GM19035 (cell line): ENCODE measurements around the gene CENPK.
"Not testable (repeated sequence)": the region's sequence is repeated elsewhere in the genome, so short reads cannot be mapped to it uniquely, and the experiment has no call there.

Experiments
- ATAC-seq: cut with Tn5 transposase; IDR thresholded peaks from one replicate; pipeline ENCODE4 v1.9.1; 2021; ENCODE audit not compliant: unreplicated experiment

The CENPK gene

DNA sequence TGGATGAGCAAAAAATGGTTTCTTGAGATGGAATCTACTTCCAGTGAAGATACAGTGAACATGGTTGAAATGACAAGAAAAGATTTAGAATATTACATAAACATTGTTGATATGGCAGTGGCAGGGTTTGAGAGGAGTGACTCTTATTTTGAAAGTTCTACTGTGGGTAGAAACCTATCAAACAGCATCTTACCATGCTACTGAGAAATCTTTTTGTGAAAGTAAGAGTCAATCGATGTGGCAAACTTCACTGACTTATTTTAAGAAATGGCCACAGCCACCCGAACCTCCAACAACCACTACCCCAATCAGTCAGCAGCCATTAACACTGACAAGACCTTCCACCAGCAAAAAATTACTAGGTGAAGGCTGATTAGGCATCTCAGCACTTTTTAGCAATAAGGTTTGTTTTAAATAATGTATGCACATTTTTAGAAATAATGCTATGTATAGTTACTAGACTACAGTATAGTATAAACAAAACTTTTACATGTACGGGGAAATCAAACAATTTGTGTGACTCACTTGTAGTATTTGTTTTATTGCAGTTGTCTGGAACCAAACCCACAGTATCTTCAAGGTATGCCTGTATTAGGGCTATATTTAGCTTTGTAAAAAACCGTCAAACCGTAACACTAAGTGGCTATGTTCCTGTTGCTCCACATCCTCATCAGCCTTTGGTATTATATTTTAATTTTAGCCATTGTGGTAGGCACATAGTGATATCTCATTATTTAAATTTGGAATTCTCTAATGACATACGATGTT is 50.6 kb downstream of the CENPK start:
- no peak for ATAC-seq

DNA sequence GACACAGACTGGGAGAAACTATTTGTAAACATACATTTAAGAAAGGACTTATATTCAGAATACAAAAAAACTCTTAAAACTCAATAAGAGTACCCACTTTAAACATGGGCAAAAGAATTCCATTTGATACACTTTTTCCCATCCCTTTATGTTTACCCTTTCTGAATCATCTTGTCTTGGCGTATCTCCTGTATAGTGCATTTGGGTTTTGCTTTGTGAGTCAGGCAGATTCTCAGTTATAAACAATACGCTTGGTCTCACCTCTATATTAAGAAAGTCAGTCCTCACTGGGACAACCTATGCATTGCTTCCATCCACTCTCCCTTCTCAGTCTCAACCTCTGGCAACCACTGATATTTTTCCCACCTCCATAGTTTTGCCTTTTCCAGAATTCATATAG is 54.0 kb downstream of the CENPK start:
- no peak for ATAC-seq

DNA sequence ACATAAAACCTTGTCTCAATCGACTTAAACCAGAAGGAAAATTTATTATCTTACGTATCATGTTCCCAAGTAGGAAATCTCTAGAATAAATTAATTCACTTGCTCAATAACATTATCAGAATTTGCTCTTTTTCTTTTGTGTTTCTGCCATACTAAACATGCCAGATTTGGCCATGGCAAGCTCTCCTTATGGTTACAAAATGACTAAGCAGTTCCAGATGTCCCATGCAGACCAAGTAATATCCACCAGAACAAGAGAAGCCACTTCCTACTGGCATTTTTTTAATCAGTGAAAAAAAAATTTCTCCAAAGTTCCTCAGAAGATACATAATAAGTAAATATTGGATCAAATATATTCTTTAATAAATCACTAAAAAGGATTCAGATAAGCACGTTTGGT is 56.0 kb downstream of the CENPK start:
- no peak for ATAC-seq

DNA sequence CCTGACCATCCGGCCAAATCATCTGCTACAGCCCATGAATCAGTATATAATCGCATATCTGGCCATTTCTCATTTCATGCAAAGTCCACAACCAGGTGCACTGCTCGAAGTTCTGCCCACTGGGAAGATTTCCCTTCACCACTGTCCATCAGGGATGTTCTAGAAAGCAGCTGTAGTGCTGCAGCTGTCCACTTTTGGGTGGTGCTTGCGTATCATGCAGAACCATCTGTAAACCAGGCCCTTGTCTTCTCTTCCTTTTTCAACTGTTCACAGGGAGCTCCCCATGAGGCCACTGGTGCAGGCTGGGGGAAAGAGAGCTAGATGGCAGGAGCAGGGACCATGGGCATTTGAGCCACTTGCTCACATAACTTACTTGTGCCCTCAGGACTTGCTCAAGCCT is 73.8 kb downstream of the CENPK start:
- no peak for ATAC-seq

DNA sequence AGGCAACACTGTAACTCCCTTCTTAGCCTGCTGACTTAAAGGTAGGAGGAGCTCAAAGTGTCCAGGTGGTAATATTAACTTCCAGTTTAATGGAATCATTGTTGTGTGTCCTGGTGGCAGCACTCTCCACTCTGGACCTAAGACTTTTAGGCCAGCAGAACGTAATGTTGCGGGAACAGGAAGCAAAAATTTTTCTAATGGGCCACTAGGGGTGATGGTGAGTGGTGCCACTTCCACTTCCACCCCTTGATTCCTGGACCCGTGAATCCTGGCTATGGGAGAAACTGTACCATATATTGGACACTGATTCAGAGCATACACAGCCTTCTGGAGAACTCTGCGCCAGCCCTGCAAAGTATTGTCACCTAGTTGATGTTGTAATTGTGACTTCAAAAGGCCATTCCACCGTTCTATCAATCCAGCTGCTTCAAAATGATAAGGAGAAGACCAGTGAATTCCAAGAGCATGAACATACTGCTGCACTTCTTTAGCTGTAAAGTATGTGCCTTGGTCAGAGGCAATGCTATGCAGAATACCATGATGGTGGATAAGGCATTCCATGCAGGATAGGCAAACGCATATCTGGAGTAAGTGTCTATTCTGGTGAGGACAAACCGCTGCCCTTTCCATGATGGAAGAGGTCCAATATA is 74.8 kb downstream of the CENPK start:
- ATAC-seq = not testable (repeated sequence)

DNA sequence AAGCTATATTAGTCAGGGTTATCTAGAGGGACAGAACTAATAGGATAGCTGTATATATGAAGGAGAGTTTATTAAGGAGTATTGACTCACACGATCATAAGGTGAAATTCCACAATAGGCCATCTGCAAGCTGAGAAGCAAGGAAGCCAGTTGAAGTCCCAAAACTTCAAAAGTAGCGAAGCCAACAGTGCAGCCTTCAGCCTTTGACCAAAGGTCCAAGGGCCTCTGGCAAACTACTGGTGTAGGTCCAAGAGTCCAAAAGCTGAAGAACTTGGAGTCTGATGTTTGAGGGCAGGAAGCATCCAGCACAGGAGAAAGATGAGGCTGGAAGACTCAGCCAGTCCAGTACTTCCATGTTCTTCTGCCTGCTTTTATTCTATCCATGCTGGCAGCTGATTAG is 76.2 kb downstream of the CENPK start:
- not testable (repeated sequence) for ATAC-seq

DNA sequence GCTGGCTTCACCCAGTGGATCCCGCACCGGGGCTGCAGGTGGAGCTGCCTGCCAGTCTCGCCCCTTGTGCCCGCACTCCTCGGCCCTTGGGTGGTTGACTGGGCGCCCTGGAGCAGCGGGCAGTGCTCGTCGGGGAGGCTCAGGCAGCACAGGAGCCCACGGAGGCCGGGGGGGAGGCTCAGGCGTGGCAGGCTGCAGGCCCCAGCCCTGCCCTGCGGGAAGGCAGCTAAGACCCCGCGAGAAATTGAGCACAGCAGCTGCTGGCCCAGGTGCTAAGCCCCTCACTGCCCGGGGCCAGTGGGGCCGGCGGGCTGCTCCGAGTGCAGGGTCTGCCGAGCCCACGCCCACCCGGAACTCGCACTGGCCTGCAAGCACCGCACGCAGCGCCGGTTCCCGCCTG is 77.6 kb downstream of the CENPK start:
- ATAC-seq = no peak

DNA sequence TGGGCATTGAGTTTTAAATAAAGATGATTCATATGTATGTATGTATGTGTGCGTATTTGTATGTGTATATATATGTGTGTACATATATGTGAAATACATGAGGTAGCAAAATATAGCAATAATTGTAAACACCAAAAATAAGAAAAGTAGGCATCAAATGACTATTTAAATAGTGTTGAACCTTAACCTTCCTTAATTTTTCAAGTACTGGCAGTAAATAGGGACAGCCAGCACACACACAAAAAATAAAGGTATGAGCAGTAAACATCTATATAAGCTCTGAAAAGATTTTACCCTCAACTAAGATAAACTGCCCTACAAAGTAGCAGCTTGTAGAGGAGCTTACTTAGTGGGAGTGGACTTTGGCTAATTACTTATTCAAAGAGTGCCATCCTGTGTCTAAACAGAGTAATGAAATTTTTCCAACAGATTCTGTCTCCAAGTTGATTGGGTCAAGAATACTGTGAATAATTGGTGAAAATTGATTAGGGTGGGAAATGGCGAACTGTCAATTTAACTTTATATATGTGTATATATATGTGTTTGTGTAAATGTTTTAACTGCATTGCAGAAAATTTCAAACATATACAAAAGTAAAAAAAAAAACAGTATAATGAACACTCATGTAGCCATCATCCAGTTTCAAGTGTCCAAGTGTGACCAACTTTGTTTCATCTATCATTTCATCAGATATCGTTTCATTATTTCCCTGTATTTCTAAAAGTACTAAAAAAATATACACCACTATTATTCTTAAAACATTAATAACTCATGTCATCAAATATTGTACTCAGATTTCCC is 79.2 kb downstream of the CENPK start:
- ATAC-seq = peak; percentile 54

DNA sequence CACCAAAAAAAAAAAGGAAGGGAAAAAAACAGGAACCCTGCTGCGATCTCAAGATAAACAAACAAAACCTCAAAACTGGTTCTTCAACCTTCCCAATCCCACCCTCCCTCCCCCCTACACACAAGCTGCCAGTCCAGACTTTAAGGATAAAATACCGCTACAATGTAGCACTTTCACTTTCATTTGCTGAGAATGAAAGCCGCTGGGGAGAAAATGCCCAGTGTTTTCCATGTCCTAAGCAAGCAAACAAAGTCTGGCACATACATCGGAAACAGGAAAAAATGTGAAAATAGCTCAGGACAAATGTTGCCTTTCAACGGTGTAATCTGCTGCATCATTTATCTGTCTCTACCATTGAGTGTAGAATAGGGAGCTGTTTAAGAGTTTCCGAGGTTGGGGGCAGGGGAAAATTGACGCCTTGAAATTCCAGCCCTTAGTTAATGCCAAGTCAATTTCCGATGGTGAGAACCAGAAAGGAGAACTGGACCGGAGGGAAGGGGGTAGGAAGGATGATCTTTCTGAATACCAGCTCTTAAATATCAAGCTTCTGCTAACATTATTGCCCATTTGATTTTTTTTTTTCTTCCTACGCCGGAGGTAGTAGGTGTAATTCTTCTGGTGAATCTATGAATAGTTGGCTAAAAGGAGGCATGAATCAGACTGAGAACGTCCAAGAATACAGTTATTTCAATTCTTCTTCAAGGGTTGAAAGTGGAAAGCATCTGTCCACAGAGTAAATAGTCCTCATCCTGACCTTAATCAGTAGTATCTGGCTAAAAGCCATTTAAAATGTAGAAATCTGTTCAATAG is 80.0 kb downstream of the CENPK start:
- no peak for ATAC-seq

DNA sequence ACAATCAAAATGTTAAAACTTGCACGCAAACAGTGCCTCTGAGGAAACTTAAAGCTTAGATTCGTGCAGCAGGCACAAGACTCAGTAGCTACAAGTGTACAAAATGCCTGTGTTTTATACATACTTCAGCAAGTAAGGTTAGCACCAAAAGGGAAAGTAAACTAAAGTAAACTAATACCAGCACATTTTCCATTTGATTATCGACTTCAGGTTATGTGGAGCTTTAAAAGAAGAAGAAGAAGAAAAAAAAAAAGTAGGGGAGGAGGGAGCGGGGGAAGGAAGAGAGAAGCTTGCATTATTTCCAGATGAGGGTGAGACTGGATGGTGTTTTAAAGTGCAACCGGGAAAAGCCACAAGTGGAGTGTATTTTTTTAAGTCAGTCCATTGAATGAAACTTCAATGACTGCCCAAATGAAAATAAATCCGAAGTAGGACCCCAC is 80.7 kb downstream of the CENPK start:
- no peak for ATAC-seq

DNA sequence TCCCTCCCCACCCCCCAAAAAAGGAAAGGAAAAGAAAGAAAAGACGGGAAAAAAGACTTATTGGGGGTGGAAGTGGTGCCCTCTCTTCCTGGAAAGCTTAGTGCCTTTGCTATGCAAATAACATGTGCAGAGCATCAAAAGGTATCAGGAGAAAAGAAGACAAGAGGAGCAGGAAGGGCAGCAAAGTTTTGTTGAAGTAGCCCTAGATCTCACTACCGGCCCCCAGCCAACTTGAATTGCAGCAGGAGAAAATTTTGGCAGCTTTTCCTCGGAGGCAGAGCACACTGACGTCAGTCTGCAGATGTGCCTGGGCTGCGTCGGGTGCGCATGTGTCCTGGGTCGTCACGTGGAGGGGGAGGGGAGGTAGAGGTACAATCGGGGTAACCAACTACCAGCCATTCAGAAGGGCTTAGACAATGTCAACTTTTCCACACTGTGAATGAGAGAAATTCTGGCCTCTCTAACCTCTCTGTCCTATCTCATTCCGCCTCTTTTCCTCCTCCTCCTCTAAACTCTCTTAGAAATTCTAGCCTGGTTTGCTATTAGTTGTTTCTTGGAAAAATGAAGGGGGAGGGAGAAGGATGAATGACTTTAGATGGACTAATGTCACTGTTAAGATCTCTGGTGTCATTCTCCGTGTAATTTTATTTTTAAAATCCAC is 81.2 kb downstream of the CENPK start, which contains the start of gene ADAMTS6:
Gene ADAMTS6 (minus strand): TSS at position 286 of the 661 bp plus-strand sequence. CDS start 8,247 bp downstream, outside the sequence.
- ATAC-seq = peak; percentile 80

DNA sequence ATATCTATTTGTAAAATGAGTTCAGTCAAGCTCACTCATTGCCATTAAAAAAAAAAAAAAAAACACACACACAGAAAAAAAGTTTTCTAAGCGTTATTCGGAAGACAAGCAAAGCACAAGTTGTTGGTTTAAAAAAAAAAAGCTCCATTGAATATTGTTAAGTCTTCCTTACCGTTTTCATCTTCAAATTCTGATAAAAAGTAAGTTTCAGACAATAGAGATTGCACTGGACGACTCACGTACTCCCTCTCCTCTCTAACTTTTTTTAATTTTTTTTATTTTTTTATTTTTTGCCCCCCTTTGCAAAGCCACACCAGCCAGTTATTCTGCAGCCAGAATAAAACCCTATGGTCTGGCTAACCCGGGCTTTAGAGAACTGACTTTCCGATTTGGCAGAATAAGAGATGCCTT is 81.8 kb downstream of the CENPK start:
- peak; percentile 26 for ATAC-seq

DNA sequence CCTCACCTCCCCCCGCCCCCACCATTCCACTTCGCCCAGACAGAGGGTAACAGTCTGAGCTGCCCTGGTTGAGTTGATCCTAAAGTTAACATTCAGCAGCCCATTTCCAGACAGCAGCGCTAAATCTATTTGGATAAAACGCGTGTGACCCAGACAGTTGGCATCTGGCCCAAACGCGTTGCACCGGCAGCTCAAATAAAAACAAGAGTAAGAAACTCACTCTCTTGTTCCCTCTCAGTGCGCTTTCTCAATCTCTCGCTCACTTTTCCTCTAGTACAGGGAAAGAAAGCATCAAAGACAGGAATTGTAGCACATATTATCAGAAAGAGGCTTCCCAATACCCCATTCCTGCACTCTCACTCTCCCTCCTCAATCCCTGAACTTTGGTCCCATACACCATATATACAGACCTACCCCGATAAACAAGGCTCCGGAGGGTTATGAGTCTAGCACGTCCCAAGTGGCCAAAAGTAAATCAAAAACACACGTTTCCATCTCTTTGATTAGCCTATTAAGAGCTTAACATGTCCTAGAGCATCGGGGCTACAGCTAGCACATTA is 82.6 kb downstream of the CENPK start:
- ATAC-seq = peak; percentile 29

DNA sequence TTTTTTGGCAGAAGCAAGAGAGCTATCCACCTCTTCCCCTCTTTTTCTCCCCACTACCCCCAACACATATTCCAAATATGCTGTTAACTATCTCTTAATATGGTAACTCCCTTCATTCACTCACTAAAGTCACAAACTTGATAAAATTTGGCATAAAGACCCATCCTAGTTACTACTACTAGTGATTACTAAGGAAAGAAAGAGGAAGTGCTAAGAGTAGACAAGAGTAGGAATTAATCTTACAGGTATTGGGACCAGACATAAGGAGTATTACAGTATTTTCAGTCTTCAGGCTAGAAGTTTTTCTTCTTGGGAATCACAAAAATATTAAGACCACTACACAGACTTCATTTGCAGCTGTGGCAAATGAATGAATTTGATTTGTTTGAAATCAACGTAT is 83.4 kb downstream of the CENPK start:
- ATAC-seq = no peak

DNA sequence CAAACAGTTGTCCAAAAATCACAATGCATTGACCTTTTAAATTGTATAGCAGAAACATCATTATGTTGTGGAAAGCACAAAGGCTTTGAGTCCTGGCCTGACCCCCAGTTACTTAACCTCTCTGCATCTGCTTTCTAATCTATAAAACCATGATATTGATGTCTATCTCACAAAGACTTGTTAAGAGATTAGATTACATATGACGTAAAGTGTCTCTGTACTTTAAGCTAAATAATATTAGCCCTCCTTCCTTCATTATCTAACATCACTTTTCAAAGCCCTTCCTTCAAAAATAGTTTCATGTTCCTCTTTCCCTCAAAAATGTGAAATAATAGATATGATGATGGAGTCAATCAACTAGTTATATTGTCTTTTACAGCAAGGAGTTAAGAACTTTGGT is 84.6 kb downstream of the CENPK start:
- ATAC-seq = no peak

DNA sequence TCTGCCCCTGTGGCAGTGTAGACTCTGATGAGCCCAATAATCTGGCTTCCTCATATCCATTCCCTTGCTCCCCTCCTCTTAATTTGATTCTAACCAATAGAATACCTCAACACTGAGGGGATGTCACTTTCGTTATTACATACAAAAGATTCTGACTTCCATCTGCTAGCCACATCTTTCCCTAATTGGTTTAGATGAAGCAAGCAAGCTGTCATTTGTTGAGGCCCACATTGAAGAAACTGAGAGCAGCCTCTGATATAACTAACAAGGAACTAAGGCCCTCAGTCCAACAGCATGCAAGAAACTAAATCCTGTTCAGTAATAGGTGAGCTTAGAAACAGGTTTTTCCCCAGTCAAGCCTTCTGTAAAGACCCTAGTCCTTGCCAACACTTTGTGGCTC is 87.1 kb downstream of the CENPK start:
- no peak for ATAC-seq

DNA sequence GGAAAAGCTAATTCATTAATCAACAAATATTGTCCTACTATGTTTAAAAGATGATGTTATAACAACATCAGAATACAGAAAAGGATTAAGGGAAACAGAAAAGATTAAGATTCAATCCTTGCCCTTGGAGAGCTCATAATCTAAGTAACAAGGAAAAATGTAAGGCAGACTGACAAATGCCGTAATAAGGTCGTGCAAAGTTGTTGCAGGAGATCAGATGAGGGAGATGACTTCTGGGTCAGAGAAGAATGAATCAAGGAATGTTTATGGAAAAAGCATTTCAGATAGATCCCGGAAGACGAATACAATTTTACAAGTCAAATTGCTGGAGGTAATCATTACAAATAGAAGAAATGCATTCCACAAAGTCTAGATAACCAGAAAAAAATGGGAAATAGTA is 87.6 kb downstream of the CENPK start:
- ATAC-seq = no peak

DNA sequence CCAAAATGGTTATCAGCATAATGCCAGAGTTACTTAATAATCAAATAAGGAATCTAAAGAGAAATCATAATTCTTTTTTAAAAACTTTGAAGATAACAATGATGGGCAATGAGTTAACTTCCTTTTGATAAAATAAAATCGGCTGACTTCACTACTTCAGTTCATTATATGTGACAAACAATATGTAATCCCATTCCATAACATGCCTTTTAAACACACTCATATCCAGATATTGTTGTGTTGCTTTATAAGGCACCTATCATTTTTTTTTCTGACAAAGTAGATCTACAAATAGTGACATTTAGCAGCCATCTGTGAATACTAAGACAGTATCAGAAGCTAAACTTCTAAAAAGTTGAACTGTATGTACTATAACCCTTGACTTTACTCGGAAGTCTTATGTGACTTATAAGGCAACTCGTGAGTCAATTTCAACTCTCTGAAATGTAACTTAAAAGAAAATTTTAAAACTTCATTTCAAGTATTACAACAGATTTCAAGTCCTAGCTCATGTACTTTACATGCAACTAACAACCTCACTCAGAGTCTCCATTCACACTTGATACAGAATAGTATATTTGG is 88.7 kb downstream of the CENPK start:
- no peak for ATAC-seq

DNA sequence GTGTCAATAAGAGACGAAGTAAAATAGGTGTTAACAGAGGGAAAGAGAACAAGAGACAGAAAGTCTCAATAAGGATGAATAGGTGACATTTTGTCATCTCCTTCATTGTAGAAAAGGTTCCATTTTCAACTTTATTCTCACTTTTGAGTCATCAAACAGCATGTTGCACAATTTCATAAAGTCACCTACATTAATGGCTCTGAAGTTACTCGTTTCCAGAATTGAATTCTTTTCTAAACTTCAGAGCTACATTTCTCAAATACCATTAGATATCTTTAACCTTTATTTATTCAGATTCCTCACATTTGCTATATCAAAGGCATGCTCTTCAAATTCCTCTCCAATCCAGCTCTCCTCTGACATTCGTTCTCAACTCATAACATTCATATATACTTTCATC is 94.3 kb downstream of the CENPK start:
- ATAC-seq = no peak
